ENCODE results near the gene OGFOD3. TPM values are rescaled to one million over a fixed set of nuclear protein-coding genes. Genes with fewer than 3 reads are reported as not detected.
"Not testable (repeated sequence)": the region's sequence is repeated elsewhere in the genome, so short reads cannot be mapped to it uniquely, and the experiment has no call there.

The OGFOD3 gene
- polyA plus RNA-seq, 1 donor: 23.2 TPM

DNA sequence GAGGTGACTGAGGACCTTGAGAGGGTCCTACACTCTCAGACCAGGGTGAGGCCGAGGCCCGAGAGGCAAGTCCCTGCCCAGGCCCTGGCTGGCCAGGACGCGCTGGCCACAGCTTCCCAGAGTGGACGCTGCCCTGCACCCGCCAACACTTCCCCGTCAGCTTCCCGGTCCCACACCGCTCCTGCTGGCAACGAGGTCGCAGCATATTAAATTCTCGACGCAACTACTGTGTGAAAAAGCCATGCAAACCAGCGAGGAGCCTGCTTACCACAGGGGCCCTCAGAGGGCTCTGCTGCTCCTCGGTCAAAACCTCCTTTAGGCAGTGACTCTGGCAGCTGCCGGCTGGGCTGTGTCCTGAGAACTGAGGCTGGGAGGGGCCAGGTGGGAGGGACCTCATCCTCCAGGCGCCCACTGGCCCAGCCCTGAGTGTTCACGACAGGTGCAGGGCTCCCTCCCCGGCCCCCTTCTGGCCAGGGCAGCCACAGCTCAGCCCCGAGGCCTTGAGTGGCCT, 61.5 kb downstream of the OGFOD3 start:
- DNase-seq: no peak

GRCh38 chr17:82355770-82356427, 62.5 kb downstream of the OGFOD3 start:
- no peak for DNase-seq

DNA sequence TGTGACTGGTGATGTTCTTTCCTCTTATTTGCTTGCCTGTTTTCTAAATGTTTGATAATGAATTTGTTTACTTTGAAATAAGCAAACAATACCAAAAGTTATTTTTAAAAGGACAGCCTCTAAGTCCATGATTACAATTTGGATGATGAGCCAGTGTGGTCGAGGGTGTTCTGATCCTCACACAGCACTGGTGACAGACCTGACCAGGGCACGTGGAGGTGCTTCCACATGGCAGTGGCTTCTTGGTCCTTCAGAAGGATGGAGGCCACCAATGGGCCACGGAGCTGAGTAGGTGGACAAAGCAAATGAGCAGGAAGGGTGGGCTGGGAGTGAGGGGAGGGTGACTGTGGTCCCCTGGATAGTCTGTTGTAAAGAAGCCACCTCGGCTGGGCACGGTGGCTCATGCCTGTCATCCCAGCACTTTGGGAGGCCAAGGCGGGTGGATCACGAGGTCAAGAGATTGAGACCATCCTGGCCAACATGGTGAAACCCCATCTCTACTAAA, 63.5 kb downstream of the OGFOD3 start:
- no peak for DNase-seq

DNA sequence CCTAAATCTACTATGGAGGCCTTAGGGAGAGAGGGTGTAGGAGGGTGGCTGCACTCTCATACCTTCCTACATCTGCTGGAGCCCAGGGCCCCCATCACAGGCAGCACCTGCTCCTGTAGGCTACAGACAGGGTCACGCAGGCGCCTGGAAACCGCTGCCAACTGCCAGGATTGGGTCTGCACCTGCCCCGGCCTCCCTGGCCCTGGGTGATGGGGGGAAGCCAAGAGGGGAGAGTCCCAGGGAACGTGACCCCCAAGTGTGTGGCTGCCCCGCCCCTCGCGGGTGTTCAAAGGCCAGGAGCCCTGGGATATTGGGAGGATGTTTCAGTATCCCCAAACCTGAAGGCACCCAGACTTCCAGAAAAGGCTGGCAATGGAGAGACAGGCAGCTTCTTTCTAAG, 64.9 kb downstream of the OGFOD3 start:
- no peak for DNase-seq

DNA sequence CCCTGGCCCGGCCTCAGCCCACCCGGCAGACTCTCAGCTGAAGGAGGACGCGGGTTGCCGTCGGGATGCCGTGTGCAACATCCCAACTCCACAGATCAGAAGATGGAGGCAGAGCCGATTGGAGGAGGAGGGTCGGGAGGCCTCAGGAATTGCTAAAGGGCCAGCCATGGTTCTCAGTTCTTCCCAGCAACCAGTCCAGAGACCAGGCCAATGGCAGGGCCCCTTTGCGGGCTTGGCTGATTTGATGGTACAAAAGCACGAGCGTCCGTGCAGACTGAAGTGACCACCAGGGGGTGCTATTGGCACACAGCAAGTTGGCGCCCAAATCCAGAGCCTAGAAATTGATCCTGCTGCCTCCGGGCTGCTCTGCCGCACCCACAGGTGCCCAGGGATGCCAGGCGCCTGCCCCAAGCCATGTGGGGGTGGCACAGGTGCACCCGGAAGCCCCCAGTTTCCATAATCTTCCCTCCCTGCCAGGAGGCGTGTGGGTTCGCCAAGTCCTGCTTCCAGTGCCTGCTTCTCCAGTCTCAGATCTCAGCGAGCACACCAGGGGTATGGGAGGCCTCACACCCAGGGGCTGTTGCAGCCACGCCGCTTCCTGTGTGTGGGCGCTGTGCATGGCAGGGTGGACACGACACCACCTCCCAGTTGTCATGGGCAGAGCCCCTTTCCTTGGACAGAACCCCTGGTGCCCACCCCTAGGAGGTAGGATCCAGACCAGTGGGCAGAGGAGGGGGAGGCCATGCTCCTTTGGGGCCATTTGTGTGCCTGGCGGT, 66.5 kb downstream of the OGFOD3 start:
- peak; percentile 81 for DNase-seq

- no peak for DNase-seq
Measured at GRCh38 chr17:82351254-82351712, 67.1 kb downstream of the OGFOD3 start.

GRCh38 chr17:82350182-82351030, 68.0 kb downstream of the OGFOD3 start:
- DNase-seq: no peak

- DNase-seq: no peak
Measured at GRCh38 chr17:82349287-82349701, 69.1 kb downstream of the OGFOD3 start.

GRCh38 chr17:82348866-82349265, 69.5 kb downstream of the OGFOD3 start:
- DNase-seq: no peak

DNA sequence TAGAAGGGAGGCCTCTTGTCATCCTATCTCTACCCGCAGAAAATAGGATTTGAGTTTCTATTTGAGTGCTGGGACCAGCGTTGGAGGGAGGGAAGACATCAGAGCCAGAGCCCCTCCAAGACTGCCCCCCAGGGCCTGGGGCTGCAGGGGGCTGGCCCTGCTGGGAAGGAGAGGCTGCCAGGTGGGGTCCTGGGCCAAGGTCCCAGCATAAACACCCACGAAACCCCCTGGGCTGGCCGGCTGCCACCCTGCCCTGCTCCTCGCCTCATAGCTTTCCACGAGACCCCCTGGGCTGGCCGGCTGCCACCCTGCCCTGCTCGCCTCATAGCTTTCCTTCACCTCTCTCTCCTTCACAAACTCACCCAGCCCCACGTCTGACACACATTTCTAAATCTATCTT, 70.0 kb downstream of the OGFOD3 start:
- no peak for DNase-seq

DNA sequence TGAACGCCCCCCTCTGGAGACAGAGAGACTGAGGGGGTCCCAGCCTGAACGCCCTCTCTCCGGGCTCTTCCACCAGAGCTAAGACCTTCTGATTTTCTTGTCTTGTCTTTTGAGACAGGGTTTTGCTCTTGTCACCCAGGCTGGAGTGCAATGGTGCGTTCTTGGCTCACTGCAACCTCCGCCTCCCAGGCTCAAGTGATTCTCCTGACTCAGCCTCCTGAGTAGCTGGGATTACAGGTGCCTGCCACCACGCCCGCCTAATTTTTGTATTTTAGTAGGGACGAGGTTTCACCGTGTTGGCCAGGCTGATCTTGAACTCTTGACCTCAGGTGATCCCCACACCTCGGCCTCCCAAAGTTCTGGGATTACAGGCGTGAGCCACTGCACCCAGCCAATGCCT, 70.4 kb downstream of the OGFOD3 start:
- not testable (repeated sequence) for DNase-seq

DNA sequence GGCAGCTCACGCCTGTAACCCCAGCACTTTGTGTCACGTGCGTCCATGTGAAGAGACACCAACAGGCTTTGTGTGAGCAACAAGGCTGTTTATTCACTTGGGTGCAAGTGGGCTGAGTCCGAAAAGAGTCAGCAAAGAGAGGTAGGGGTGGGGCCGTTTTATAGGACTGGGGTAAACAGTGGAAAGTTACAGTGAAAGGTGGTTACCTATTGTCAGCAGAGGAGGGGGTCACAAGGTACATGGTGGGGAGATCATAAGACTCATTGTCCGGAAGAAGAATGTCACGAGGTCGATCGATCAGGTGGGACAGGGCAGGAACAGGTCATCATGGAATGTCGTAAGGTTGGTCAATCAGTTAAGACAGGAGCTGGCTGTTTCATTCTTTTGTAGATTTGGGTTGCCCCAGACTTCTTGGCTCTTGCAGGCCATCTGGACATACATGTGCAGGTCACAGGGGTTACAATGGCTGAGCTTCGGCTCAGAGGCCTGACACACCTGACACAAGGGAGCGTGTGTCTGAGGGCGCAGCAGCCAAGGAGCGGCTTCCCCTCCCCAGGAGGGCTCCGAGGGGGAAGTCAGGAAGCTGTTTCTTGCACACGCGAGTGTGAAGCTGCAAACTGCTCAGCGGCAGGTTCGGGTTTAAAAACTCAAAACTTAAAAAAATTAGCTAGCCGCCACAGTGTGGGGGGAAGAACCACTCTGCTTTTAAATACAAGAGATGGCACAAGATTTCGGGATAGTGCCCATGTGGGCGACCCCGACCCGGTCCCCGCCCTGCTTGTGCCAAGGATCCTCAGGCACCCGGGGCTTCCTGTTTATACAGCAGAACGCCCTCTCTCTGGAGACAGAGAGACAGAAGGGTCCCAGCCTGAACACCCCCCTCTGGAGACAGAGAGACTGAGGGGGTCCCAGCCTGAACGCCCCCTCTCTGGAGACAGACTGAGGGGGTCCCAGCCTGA, 71.8 kb downstream of the OGFOD3 start:
- no peak for DNase-seq

GRCh38 chr17:82345151-82345976, 73.0 kb downstream of the OGFOD3 start:
- DNase-seq: no peak

GRCh38 chr17:82344175-82344907, 74.0 kb downstream of the OGFOD3 start:
- DNase-seq: no peak

GRCh38 chr17:82343560-82343959, 74.8 kb downstream of the OGFOD3 start:
- no peak for DNase-seq

GRCh38 chr17:82342361-82343079, 75.9 kb downstream of the OGFOD3 start:
- no peak for DNase-seq

- DNase-seq: no peak
Measured at GRCh38 chr17:82339634-82340580, 78.5 kb downstream of the OGFOD3 start.

All from left kidney (tissue), 2 donors.